ENCODE measurements around the gene TIGD3. TPM values are rescaled to one million over a fixed set of nuclear protein-coding genes. Genes with fewer than 3 reads are reported as not detected.

The TIGD3 gene
- total and polyA plus RNA-seq, 2 donors (not counting 3 experiments of a cell fraction or from before 2014, with no cell fraction given): 0.18 to 0.27 TPM

DNA sequence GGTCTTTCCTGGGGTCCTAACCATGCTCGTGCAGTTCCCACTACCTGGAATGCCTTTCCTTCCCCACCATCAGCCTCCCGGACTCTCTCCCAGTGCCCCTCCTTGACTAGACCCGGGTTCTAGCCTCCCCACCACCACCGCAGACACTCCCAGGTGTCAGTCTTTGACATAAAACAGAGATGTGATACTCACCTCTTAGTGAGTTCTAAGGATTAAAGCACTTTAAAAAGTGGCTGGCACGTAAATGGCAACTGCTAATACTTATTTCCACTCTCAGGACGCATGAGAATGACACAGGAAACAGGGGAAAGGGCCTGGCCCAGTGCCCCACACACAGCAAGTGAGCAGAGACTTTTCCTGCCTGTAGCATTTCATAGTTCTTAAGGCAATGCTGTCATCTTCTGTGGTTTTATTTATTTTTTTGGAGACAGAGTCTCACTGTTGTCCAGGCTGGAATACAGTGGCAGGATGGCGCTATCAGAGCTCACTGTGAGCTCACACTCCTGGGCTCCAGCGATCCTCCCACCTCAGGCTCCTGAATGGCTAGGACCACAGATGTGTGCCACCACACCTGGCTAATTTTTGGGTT is 29.8 kb downstream of the TIGD3 start:
- TF ChIP-seq POLR2AphosphoS5 (IDR thresholded peaks at IDR 0.05; ENCODE audit: insufficient read depth, low read depth, low read length) (peak; percentile 22), POLR2A (IDR thresholded peaks at IDR 0.05; ENCODE audit: low read depth, low read length) (no peak)
- Histone ChIP-seq H3K27me3 (ENCODE audit: control insufficient read depth in 2 of 2, insufficient read depth in 2 of 2, low read length in 2 of 2) (no peaks in the 10 kb centered on the region), H3K4me1 (ENCODE audit: control insufficient read depth, extremely low read depth, insufficient read depth, low read length) (peaks cover 61% of the 10 kb centered on the region), H3K4me3 (replicated peaks in 1 of 3; ENCODE audit: insufficient read depth in 1 of 3, low read depth in 1 of 3, low read length in 3 of 3) (no peak overlapping the region), H3K27ac (ENCODE audit: insufficient read depth, low read depth, low read length) (peak overlapping the region; percentile 62), H4K20me1 (replicated peaks; ENCODE audit: control insufficient read depth, extremely low read depth, insufficient read depth, low read length) (no peaks in the 10 kb centered on the region), H2AFZ (ENCODE audit: low read depth, low read length) (peak overlapping the region; percentile 12), H3K9me1 (replicated peaks; ENCODE audit: control insufficient read depth, extremely low read depth, insufficient read depth, low read length) (no peaks in the 10 kb centered on the region), H3K9me3 (replicated peaks; ENCODE audit: control insufficient read depth, insufficient read depth, low read length) (no peaks in the 10 kb centered on the region), H3K36me3 (ENCODE audit: control insufficient read depth in 2 of 2, extremely low read depth in 1 of 2, insufficient read depth in 2 of 2, low read length in 2 of 2) (no peaks in the 10 kb centered on the region), H3K4me2 (ENCODE audit: insufficient read depth, low read length) (peak overlapping the region; percentile 31), H3K79me2 (ENCODE audit: control insufficient read depth, insufficient read depth, low read length) (peaks cover 29% of the 10 kb centered on the region), H3K9ac (replicated peaks; ENCODE audit: extremely low read depth, insufficient read depth, low read length) (peak overlapping the region; percentile 57)
- CTCF ChIA-PET: no interaction called here
- no TSS peak for BruUV-seq (replicated peaks)
- dilution Hi-C loops (cut with MboI; ENCODE audit: extremely low pct_ligation_motif_present, low sequenced_read_pairs) (no loop called here), intact Hi-C loops (cut with micrococcal nuclease) (loop anchor here (5.0 kb wide), 1 partner anchor 188 kb away; the partner anchor contains the start of genes FAM89B and ZNRD2)
- POLR2A ChIA-PET: interaction anchor here (3.4 kb wide), 1 partner anchor 39 kb away, joined by 23 read pairs; the partner anchor contains the start of gene NEAT1
- FAIRE-seq (peak; percentile 93), DNase-seq (ENCODE audit: low read depth, low spot score) (peak; percentile 59)

DNA sequence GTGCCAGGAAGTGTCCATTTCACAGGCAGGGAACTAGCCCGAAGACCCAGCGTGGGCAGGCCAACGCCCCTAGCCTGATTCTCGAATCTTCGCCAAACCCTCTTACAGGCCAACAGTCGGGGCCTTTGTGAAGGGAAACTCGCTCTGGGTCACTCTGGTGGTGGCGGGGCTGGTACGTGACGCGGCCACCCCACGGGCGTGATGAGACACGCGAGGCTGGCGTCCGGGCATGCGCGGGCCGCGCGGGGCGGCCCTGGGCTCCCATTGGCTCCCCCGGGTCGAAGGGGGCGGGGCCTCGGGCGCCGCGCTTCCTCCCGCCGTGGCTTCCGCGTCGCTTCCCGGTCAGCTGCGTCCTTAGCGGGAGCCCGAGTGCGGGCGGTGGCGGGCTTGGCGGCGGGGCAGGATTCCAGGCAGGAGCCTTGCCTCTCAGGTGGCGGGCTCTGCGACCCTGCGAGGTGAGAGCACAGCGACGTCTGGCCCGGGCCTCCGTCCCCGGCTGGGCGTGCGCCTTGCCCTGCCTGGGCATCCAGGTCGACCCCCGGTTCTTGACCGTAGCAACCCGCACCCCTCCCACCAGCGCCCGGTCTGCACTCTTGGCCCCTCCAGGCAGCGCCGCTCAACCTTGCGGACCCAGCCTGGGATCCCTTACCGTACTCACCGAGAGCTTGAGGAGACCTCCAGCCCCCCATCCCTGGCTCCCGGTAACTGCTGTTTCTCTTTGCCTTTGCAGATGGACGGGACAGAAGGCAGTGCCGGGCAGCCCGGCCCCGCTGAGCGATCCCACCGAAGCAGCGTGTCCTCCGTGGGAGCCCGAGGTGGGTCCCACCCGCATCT is 32.0 kb downstream of the TIGD3 start, which contains the start of gene FRMD8:
FRMD8 (plus strand) TSS at position 331 of the 834 bp plus-strand sequence; CDS start at position 731, 400 bp downstream.
- TF ChIP-seq MYC (IDR thresholded peaks at IDR 0.05; ENCODE audit: low read depth, low read length) (no peak), JUN (IDR thresholded peaks at IDR 0.05; ENCODE audit: borderline replicate concordance, insufficient read depth, insufficient read length, low read depth) (no peak), FOS (IDR thresholded peaks at IDR 0.05; ENCODE audit: borderline replicate concordance, insufficient read depth, low read length) (no peak), EZH2 (IDR thresholded peaks at IDR 0.05; ENCODE audit: borderline replicate concordance, low read depth, low read length, severe bottlenecking) (no peak), POLR2AphosphoS5 (IDR thresholded peaks at IDR 0.05; ENCODE audit: insufficient read depth, low read depth, low read length) (peak; percentile 94), GATA2 (IDR thresholded peaks at IDR 0.05; ENCODE audit: insufficient read depth, insufficient read length, low read depth, low read length) (no peak), POLR2A (IDR thresholded peaks at IDR 0.05; ENCODE audit: low read depth, low read length) (peak; percentile 94)
- TF ChIP-seq, protein P1, sequence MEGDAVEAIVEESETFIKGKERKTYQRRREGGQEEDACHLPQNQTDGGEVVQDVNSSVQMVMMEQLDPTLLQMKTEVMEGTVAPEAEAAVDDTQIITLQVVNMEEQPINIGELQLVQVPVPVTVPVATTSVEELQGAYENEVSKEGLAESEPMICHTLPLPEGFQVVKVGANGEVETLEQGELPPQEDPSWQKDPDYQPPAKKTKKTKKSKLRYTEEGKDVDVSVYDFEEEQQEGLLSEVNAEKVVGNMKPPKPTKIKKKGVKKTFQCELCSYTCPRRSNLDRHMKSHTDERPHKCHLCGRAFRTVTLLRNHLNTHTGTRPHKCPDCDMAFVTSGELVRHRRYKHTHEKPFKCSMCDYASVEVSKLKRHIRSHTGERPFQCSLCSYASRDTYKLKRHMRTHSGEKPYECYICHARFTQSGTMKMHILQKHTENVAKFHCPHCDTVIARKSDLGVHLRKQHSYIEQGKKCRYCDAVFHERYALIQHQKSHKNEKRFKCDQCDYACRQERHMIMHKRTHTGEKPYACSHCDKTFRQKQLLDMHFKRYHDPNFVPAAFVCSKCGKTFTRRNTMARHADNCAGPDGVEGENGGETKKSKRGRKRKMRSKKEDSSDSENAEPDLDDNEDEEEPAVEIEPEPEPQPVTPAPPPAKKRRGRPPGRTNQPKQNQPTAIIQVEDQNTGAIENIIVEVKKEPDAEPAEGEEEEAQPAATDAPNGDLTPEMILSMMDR (IDR thresholded peaks at IDR 0.05; ENCODE audit: extremely low read depth in 1 of 2, insufficient read depth in 1 of 2, low read depth in 1 of 2, low read length in 2 of 2): no peak
- TF ChIP-seq, protein P2, sequence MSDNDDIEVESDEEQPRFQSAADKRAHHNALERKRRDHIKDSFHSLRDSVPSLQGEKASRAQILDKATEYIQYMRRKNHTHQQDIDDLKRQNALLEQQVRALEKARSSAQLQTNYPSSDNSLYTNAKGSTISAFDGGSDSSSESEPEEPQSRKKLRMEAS (IDR thresholded peaks at IDR 0.05; ENCODE audit: insufficient read depth, insufficient read length): peak; percentile 50

More for the DNA sequence above, 32.0 kb downstream of the TIGD3 start, which contains the start of gene FRMD8:
- H3K4me1 ChIP-seq (ENCODE audit: control insufficient read depth, extremely low read depth, insufficient read depth, low read length): peaks cover 78% of the 10 kb centered on the region
- H3K27ac ChIP-seq (ENCODE audit: insufficient read depth, low read depth, low read length): peak within 1 kb of the TSS; percentile 94
- POLR2A ChIA-PET: interaction anchor here (0.8 to 1.4 kb wide), 3 partner anchors 33 to 112 kb away, joined by 3 to 4 read pairs (median 3); partner anchors contain the start of gene MALAT1
- no peaks in the 10 kb centered on the region for H3K36me3 ChIP-seq (ENCODE audit: control insufficient read depth in 2 of 2, extremely low read depth in 1 of 2, insufficient read depth in 2 of 2, low read length in 2 of 2)
- no peaks in the 10 kb centered on the region for H3K9me3 ChIP-seq (replicated peaks; ENCODE audit: control insufficient read depth, insufficient read depth, low read length)
- H4K20me1 ChIP-seq (replicated peaks; ENCODE audit: control insufficient read depth, extremely low read depth, insufficient read depth, low read length): no peaks in the 10 kb centered on the region
- CTCF ChIA-PET: interaction anchor here (0.7 to 1.2 kb wide), 2 partner anchors 17 to 85 kb away, joined by 3 read pairs; no protein-coding TSS in a partner anchor
- peak within 1 kb of the TSS; percentile 63 for H3K9ac ChIP-seq (replicated peaks; ENCODE audit: extremely low read depth, insufficient read depth, low read length)
- DNase-seq (ENCODE audit: low read depth, low spot score) (peak; percentile 85), FAIRE-seq (peak; percentile 73)
- H3K4me3 ChIP-seq (replicated peaks in 1 of 3; ENCODE audit: insufficient read depth in 1 of 3, low read depth in 1 of 3, low read length in 3 of 3): peak within 1 kb of the TSS; percentile 57 to 81 (median 63)
- H3K27me3 ChIP-seq (ENCODE audit: control insufficient read depth in 2 of 2, insufficient read depth in 2 of 2, low read length in 2 of 2): no peaks in the 10 kb centered on the region
- H2AFZ ChIP-seq (ENCODE audit: low read depth, low read length): peak within 1 kb of the TSS; percentile 90
- H3K4me2 ChIP-seq (ENCODE audit: insufficient read depth, low read length): peak within 1 kb of the TSS; percentile 87
- dilution Hi-C loops (cut with MboI; ENCODE audit: extremely low pct_ligation_motif_present, low sequenced_read_pairs): no loop called here
- H3K79me2 ChIP-seq (ENCODE audit: control insufficient read depth, insufficient read depth, low read length): peaks cover 47% of the 10 kb centered on the region
- H3K9me1 ChIP-seq (replicated peaks; ENCODE audit: control insufficient read depth, extremely low read depth, insufficient read depth, low read length): no peaks in the 10 kb centered on the region
- BruUV-seq (replicated peaks): TSS peak; percentile 39
- intact Hi-C loops (cut with micrococcal nuclease): no loop called here

All from endothelial cell of umbilical vein (primary cell).